Fibroblast of skin of right quadriceps (primary cell): Measurements from ENCODE around the gene PILRB.
A peak's percentile ranks its signal among the peaks of the same experiment; 100 is the strongest.
"Not testable (repeated sequence)": the region's sequence is repeated elsewhere in the genome, so short reads cannot be mapped to it uniquely, and the experiment has no call there.

Experiments
- DNase-seq: peaks from one replicate; pipeline ENCODE4 v3.0.0-alpha.2; 2013

PILRB gene

GRCh38 chr7:100358027-100358856 lies at the start of gene PILRB:
Gene PILRB, plus strand, starts transcription at chr7:100358117. Its CDS starts 186 bp downstream, at chr7:100358303.
- no peak for DNase-seq

GRCh38 chr7:100318329-100318728 lies 39.6 kb upstream of the PILRB start:
- not testable (repeated sequence) for DNase-seq

GRCh38 chr7:100321648-100322047 lies 36.3 kb upstream of the PILRB start:
- DNase-seq = not testable (repeated sequence)

GRCh38 chr7:100324194-100324593 lies 33.7 kb upstream of the PILRB start:
- not testable (repeated sequence) for DNase-seq

- DNase-seq = not testable (repeated sequence)
These were observed 32.2 kb upstream of the PILRB start for GRCh38 chr7:100325671-100326070.

- DNase-seq = not testable (repeated sequence)
These were observed 31.0 kb upstream of the PILRB start for GRCh38 chr7:100326914-100327313.

- DNase-seq = peak; percentile 90
These were observed 22.1 kb upstream of the PILRB start for GRCh38 chr7:100335566-100336466.

GRCh38 chr7:100338083-100338696 lies 19.7 kb upstream of the PILRB start:
- not testable (repeated sequence) for DNase-seq

GRCh38 chr7:100341286-100341685 lies 16.6 kb upstream of the PILRB start:
- not testable (repeated sequence) for DNase-seq

GRCh38 chr7:100342765-100343164 lies 15.2 kb upstream of the PILRB start:
- no peak for DNase-seq

- not testable (repeated sequence) for DNase-seq
These were observed 13.8 kb upstream of the PILRB start for GRCh38 chr7:100344124-100344559.

GRCh38 chr7:100344560-100345287 lies 13.2 kb upstream of the PILRB start:
- peak; percentile 44 for DNase-seq

- DNase-seq = peak; percentile 47
These were observed 12.6 kb upstream of the PILRB start for GRCh38 chr7:100345288-100345672.

GRCh38 chr7:100346921-100347320 lies 11.0 kb upstream of the PILRB start:
- no peak for DNase-seq

GRCh38 chr7:100348805-100349204 lies 9.1 kb upstream of the PILRB start:
- no peak for DNase-seq

- no peak for DNase-seq
These were observed 8.2 kb upstream of the PILRB start for GRCh38 chr7:100349757-100350156.

GRCh38 chr7:100351657-100352058 lies 6.3 kb upstream of the PILRB start:
- DNase-seq = no peak

GRCh38 chr7:100352230-100352781 lies 5.6 kb upstream of the PILRB start:
- DNase-seq = not testable (repeated sequence)

- no peak for DNase-seq
These were observed 4.8 kb upstream of the PILRB start for GRCh38 chr7:100352984-100353684.

GRCh38 chr7:100353685-100354330 lies 4.1 kb upstream of the PILRB start:
- DNase-seq = no peak
